ENCODE results near the gene ETV5. TPM values are rescaled to one million over a fixed set of nuclear protein-coding genes. Genes with fewer than 3 reads are reported as not detected.

ETV5 gene
- total RNA-seq, 1 donor, result 54.8 TPM

DNA sequence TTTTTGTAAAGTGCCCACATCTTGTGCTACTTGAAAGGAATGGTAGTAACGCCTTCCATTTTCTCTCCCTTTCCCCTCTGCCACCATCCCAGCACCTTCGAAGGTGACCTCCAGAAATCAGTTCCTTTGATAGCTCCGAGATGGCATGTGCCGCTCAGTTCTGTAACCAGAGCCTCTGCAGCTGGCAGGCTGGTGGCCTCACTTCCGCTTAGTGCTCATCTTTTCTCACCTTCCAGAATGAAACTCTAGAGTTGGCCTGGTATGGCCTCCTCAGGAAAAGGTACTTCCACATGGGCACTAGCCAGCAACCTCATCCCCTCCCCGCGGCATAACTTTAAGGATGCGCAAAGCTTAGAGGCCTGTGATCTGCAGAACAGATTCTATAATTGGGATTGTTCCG lies 38.8 kb downstream of the ETV5 start:
- no peak overlapping the region for H3K4me3 ChIP-seq (ENCODE audit: low read depth, low read length)
- TF ChIP-seq CTCF (IDR thresholded peaks at IDR 0.05; ENCODE audit: insufficient read depth, low read depth, low read length), result no peak
- DNase-seq (ENCODE audit: low read depth), result no peak

GRCh38 chr3:186069199-186069598 lies 39.7 kb downstream of the ETV5 start:
- DNase-seq (ENCODE audit: low read depth), result no peak
- TF ChIP-seq CTCF (IDR thresholded peaks at IDR 0.05; ENCODE audit: insufficient read depth, low read depth, low read length), result no peak
- no peak overlapping the region for H3K4me3 ChIP-seq (ENCODE audit: low read depth, low read length)

- TF ChIP-seq CTCF (IDR thresholded peaks at IDR 0.05; ENCODE audit: insufficient read depth, low read depth, low read length), result no peak
- DNase-seq (ENCODE audit: low read depth), result no peak
Measured at GRCh38 chr3:186068243-186068552, 40.7 kb downstream of the ETV5 start.

GRCh38 chr3:186067360-186068242 lies 41.3 kb downstream of the ETV5 start:
- no peak for TF ChIP-seq CTCF (IDR thresholded peaks at IDR 0.05; ENCODE audit: insufficient read depth, low read depth, low read length)
- no peak for DNase-seq (ENCODE audit: low read depth)
- no peak overlapping the region for H3K4me3 ChIP-seq (ENCODE audit: low read depth, low read length)

More at GRCh38 chr3:186068243-186068552, 40.7 kb downstream of the ETV5 start:
- H3K4me3 ChIP-seq (ENCODE audit: low read depth, low read length), result no peak overlapping the region

DNA sequence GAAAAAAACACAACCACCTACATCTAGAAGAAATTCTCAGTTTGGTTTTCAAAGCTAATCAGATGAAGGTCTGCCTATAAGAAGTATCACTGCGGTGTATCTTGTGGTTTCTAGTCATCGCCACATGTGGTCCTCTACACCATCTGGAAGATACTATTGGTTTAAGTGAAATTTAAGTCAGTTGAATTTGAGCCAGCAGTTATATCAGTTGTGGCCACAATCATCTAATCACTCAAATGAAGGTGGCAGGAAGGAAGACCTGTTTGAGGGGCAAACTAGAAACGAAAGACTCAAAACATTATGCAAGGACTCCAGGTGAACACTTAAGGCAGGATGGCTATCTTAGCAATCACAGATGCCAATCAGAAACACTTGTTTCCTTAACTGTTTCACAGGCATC lies 48.7 kb downstream of the ETV5 start:
- no peak overlapping the region for H3K4me3 ChIP-seq (ENCODE audit: low read depth, low read length)
- no peak for TF ChIP-seq CTCF (IDR thresholded peaks at IDR 0.05; ENCODE audit: insufficient read depth, low read depth, low read length)
- no peak for DNase-seq (ENCODE audit: low read depth)

DNA sequence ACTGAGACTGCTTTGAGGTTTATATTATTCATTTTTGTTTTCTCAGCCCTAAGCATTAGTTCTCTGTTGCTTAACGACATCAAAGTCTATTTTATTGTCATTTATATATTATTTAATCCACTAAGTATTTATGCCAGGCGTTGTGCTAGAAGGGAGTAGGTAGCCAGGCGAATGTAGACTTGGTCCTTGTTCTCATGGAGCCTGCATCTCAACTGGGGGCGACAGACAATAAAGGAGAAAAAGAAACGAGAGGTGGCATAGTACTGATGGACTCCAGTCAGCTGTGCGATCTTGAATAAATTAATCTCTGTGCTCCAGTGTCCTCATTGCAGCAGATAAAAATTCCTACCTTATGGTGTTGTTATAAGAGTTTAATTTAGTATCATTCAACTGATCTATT lies 49.7 kb downstream of the ETV5 start:
- no peak for DNase-seq (ENCODE audit: low read depth)
- no peak overlapping the region for H3K4me3 ChIP-seq (ENCODE audit: low read depth, low read length)
- TF ChIP-seq CTCF (IDR thresholded peaks at IDR 0.05; ENCODE audit: insufficient read depth, low read depth, low read length), result no peak

DNA sequence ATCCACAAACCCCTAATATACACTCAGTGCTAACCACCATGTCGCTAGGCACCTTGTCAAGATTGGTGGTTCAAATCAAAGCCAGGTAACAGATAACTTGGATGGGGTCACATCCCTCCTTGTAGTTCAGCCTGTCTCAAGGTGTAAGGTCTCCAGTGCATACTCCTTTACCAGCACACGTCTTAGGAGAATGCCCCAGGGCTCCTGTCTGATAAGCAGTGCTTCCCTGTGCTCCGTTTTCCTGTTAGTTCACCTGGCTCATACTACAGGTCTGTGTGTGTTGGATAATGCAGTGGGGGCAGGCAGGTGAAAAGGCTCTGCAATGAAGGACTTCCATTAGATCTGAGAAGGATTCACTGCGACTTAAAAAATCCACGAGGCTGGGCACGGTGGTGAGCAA lies 50.7 kb downstream of the ETV5 start:
- no peak for DNase-seq (ENCODE audit: low read depth)
- TF ChIP-seq CTCF (IDR thresholded peaks at IDR 0.05; ENCODE audit: insufficient read depth, low read depth, low read length), result no peak
- H3K4me3 ChIP-seq (ENCODE audit: low read depth, low read length), result no peak overlapping the region

All from fibroblast of villous mesenchyme (primary cell).